Activated CD8-positive, alpha-beta T cell treated with anti-CD3 and anti-CD28 coated beads, Interleukin-2, amount 10 ng/mL, durations not matched to agents 7 days and 5 days (primary cell): Measurements from ENCODE around the gene PNMA1. TPM values are rescaled to one million over a fixed set of nuclear protein-coding genes. Genes with fewer than 3 reads are reported as not detected.

Experiments used
- microRNA-seq: library from miRNA; unstranded; fragments of <30 nt; microRNA quantifications from one replicate; pipeline ENCODE4 v1.2.0, GENCODE V29; 2022
- total RNA-seq, 2 experiments: library from RNA; stranded (reverse); gene quantifications; one replicate each; pipeline ENCODE4 v1.2.3, GENCODE V29; 2021

Gene PNMA1
- total RNA-seq, 2 experiments from 2014 or later: 24.4 to 25.6 TPM

Small RNA genes lying within 50 kb of the gene (microRNA-seq; reads per million reads assigned to microRNA genes)
- gene MIR4505: not detected

Other genes starting within 250 kb of the PNMA1 start
- gene RIOX1, start 223.5 kb downstream of the PNMA1 start, total RNA-seq: 10 to 100 TPM; 22.2 to 22.8 TPM
- 1 to 10 TPM; 2.0 to 3.2 TPM for gene ACOT1, start 177.2 kb downstream of the PNMA1 start, total RNA-seq
- not detected for gene HEATR4, start 155.4 kb downstream of the PNMA1 start, total RNA-seq
- 10 to 100 TPM; 10.9 to 11.3 TPM for gene ACOT2, start 145.2 kb downstream of the PNMA1 start, total RNA-seq
- gene ACOT4, start 122.5 kb downstream of the PNMA1 start, total RNA-seq: 1 to 10 TPM; 1.2 to 1.3 TPM
- gene ACOT6, start 101.9 kb downstream of the PNMA1 start, total RNA-seq: not detected
- 1 to 10 TPM; 5.7 to 6.3 TPM for gene DNAL1, start 69.4 kb downstream of the PNMA1 start, total RNA-seq
- gene PTGR2, start 137.4 kb upstream of the PNMA1 start, total RNA-seq: 1 to 10 TPM; 1.4 to 1.8 TPM
- 10 to 100 TPM; 49.7 to 50.2 TPM for gene ZNF410, start 172.5 kb upstream of the PNMA1 start, total RNA-seq
- gene FAM161B, start 235.7 kb upstream of the PNMA1 start, total RNA-seq: 1 to 10 TPM; 1.2 to 1.7 TPM
- gene COQ6, start 235.9 kb upstream of the PNMA1 start, total RNA-seq: 10 to 100 TPM; 18.9 to 19.0 TPM